Naive thymus-derived CD8-positive, alpha-beta T cell (primary cell): ENCODE results near the gene JMJD4. TPM values are rescaled to one million over a fixed set of nuclear protein-coding genes. Genes with fewer than 3 reads are reported as not detected.
A peak's percentile ranks its signal among the peaks of the same experiment; 100 is the strongest.

Experiments
- ATAC-seq, 2 donors: fragments of 150-1000 bp; cut with Tn5 transposase in 1 of 2; sonication (Bioruptor Pico), chemical (Tn5 transposase) in 1 of 2; 1 replicate in 1 of 2; 2 replicates in 1 of 2; pipeline ENCODE4 v1.10.0; 2021; ENCODE audit warnings: mild to moderate bottlenecking in 2 of 2, moderate library complexity in 2 of 2
- POLR2A ChIA-PET: fragments of 350-600 bp; sonication (Branson Sonifier 250); formaldehyde crosslinking; loops from one replicate; lab custom pipeline; 2021; ENCODE audit warnings: antibody characterized with exemption; lab: Charles Lee
- DNase-seq, 10 donors: peaks; one replicate each; pipeline versions ENCODE4 v3.0.0 to v3.0.0-alpha.2; 2020 to 2022
- H3K27ac Mint-ChIP-seq, 10 donors: one replicate each; pipeline ENCODE4 v1.8.0; 2020 to 2022; ENCODE audit warnings: mild to moderate bottlenecking in 10 of 10, mixed read lengths in 10 of 10, moderate library complexity in 4 of 10, inconsistent platforms in 1 of 10
- H3K27me3 Mint-ChIP-seq, 5 donors: one replicate each; pipeline ENCODE4 v1.8.0; 2021 to 2022; ENCODE audit warnings: mixed read lengths in 5 of 5
- H3K36me3 Mint-ChIP-seq, 3 donors: one replicate each; pipeline ENCODE4 v1.8.0; 2020 to 2022; ENCODE audit warnings: mixed read lengths in 3 of 3, mild to moderate bottlenecking in 2 of 3, inconsistent platforms in 1 of 3
- H3K4me1 Mint-ChIP-seq, 4 donors: one replicate each; pipeline ENCODE4 v1.8.0; 2021 to 2022; ENCODE audit warnings: mixed read lengths in 4 of 4
- H3K4me3 Mint-ChIP-seq, 10 donors: one replicate each; pipeline ENCODE4 v1.8.0; 2020 to 2022; ENCODE audit warnings: mild to moderate bottlenecking in 10 of 10, mixed read lengths in 10 of 10, moderate library complexity in 6 of 10, inconsistent platforms in 1 of 10
- H3K9me3 Mint-ChIP-seq, 9 donors: one replicate each; pipeline ENCODE4 v1.8.0; 2020 to 2022; ENCODE audit warnings: mixed read lengths in 9 of 9, mild to moderate bottlenecking in 3 of 9, inconsistent platforms in 1 of 9, moderate library complexity in 1 of 9
- polyA plus RNA-seq, 3 donors: library from polyadenylated mRNA; unstranded; fragments of 300-500 nt; fragmentation: Illumina TruSeq; gene quantifications; one replicate each; pipeline ENCODE4 v1.2.3, GENCODE V29; 2021
- total RNA-seq, 8 experiments: library from RNA in 2 of 8; stranded (reverse) in 2 of 8; gene quantifications; one replicate each; pipeline ENCODE4 v1.2.3 and lab custom pipeline; 2021 to 2026

The JMJD4 gene
- total and polyA plus RNA-seq, 5 experiments from 2014 or later: 27.1 to 37.9 (median 31.9) TPM

- POLR2A ChIA-PET: interaction anchor here (0.7 to 2.0 kb wide), 4 partner anchors 11 to 311 kb away, joined by 3 to 11 read pairs (median 6); no protein-coding TSS in a partner anchor
- peak overlapping the region; percentile 84 to 96 (median 90) for H3K4me3 Mint-ChIP-seq
- ATAC-seq: no peak
- H3K4me1 Mint-ChIP-seq: peaks cover 31 to 61% (median 48%) of the 10 kb centered on the region in 4 donors
- H3K36me3 Mint-ChIP-seq: peaks cover 0 to 2% (median 0%) of the 10 kb centered on the region in 3 donors
- no peaks in the 10 kb centered on the region for H3K27me3 Mint-ChIP-seq
- H3K9me3 Mint-ChIP-seq: no peaks in the 10 kb centered on the region
- DNase-seq: no peak
- H3K27ac Mint-ChIP-seq: peak overlapping the region in 8 of 10 donors; percentile 69 to 96 (median 89)
These were observed 1.2 kb downstream of the JMJD4 start for GRCh38 chr1:227733751-227734545.

- H3K27ac Mint-ChIP-seq: peak overlapping the region in 4 of 10 donors; percentile 43 to 87 (median 70)
These were observed 1.8 kb downstream of the JMJD4 start for GRCh38 chr1:227733309-227733705.

DNA sequence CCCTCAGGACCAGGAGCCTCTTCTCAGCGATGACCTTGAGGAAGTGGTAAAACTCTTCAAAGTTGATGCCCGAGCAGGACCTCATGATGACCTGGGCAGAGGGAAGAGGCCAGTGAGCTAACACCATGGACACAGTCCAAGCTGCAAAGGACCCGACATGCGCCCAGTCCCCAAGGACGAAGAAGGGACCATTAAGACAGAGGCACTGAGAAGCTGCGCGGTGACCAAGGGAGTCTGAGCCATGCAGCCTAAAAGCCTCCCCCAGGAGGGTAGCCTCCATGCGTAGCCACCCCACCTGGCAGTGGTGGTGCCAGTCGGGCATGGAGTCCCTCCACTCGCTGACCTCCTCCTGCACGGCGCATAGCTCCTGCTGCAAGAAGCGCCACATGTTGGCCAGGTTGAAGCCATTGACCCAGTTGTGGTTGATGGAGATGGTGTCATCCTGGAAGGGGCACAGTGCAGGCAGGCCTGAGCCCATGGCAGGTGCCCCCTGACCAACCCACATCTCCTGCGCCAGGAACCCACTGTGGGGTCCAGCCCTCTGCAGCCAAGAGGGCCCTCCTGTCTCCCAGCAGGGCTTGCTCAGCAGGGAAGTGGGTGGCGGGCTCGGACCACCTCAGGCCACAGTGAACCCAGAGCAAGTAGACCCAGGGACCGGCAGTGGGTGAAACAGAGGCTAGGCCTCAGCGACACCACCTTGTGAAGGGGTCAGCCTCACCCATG lies 2.4 kb downstream of the JMJD4 start:
- ATAC-seq (no peak), DNase-seq (no peak)
- no peaks in the 10 kb centered on the region for H3K27me3 Mint-ChIP-seq
- POLR2A ChIA-PET: interaction anchor here (0.7 kb wide), 1 partner anchor 22 kb away, joined by 3 read pairs; no protein-coding TSS in a partner anchor
- no peaks in the 10 kb centered on the region for H3K9me3 Mint-ChIP-seq
- no peak overlapping the region for H3K27ac Mint-ChIP-seq
- peak overlapping the region in 8 of 10 donors; percentile 18 to 91 (median 43) for H3K4me3 Mint-ChIP-seq
- peaks cover 0 to 2% (median 0%) of the 10 kb centered on the region in 3 donors for H3K36me3 Mint-ChIP-seq
- peaks cover 34 to 61% (median 57%) of the 10 kb centered on the region in 4 donors for H3K4me1 Mint-ChIP-seq

More at GRCh38 chr1:227733309-227733705, 1.8 kb downstream of the JMJD4 start:
- Mint-ChIP-seq H3K4me1 (peaks cover 32 to 61% (median 53%) of the 10 kb centered on the region in 4 donors), H3K9me3 (no peaks in the 10 kb centered on the region), H3K4me3 (peak overlapping the region; percentile 58 to 96 (median 84)), H3K36me3 (peaks cover 0 to 2% (median 0%) of the 10 kb centered on the region in 3 donors), H3K27me3 (no peaks in the 10 kb centered on the region)
- ATAC-seq: no peak
- DNase-seq: no peak
- POLR2A ChIA-PET: interaction anchor here (0.7 to 2.0 kb wide), 2 partner anchors 22 to 55 kb away, joined by 3 to 9 read pairs; no protein-coding TSS in a partner anchor

DNA sequence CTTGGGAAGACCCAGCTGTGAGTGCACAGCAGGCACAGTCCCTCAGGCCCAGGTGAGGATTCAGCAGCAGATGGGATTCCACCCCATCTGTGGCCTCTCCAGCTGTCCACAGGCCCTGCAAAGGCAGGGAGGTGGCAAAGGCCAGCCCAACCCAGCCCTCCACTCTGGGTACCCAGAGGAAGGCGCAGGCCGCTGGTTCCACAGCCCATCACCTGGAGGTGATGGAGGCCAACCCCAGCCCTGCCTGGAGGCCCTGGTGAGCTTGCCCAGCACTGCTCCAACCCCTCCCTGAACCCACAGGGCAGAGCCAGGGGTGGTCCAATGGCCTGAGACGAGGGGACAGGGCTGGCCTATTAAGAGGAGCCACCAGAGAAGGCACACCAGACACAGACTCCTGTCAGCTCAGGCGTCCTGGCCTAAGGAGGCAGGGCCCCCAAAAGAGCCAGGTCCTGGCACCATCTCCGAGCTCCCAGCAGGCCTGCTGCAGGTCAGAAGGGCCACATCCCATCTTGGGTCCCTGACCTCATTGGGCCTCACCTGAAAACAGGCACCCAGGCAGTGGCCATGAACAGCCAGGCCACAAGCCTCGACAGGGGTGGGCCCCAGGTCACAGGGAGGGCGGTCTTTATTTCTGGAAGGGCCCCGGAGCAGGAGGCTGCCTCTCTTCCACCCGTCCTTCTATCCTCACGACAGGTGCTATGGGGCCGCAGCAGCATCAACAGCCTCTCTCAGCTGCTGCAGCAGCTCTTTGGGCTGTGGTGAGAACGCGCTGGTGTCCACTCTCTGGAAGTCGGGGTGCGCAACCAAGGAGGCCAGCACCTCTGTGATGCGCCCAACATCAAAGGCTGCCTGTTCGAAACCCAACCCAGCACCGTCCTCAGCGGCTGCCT lies 3.2 kb downstream of the JMJD4 start:
- ATAC-seq: no peak
- H3K4me3 Mint-ChIP-seq: peak overlapping the region in 2 of 10 donors; percentile 48 to 91
- H3K36me3 Mint-ChIP-seq: peaks cover 0 to 2% (median 0%) of the 10 kb centered on the region in 3 donors
- no peak overlapping the region for H3K27ac Mint-ChIP-seq
- H3K9me3 Mint-ChIP-seq: no peaks in the 10 kb centered on the region
- POLR2A ChIA-PET: no interaction called here
- no peaks in the 10 kb centered on the region for H3K27me3 Mint-ChIP-seq
- DNase-seq: no peak
- H3K4me1 Mint-ChIP-seq: peaks cover 28 to 57% (median 50%) of the 10 kb centered on the region in 4 donors

DNA sequence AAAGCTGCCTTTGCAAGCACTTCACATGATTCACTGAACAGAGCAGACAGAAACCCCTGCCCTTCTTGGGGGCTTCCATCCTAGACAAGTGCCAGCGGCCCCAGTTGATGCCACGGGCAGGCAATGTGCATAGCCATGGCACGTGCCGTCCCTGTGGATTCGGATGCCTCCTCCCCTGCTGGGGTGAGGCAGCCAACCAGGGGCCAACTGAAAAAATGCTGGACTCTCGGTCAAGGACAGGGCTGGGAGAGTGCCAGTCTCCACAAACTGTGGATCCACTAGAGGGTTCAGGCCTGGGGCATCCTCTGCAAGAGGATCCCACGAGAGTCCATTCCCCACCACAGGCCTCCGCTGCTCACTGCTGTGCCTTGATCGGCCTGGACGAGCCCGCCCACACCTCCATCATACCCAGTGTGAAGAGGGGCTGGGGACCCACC lies 3.8 kb downstream of the JMJD4 start:
- Mint-ChIP-seq H3K4me1 (peaks cover 24 to 53% (median 47%) of the 10 kb centered on the region in 4 donors), H3K4me3 (no peak overlapping the region), H3K36me3 (peaks cover 0 to 2% (median 0%) of the 10 kb centered on the region in 3 donors), H3K27me3 (peaks cover 0 to 4% (median 0%) of the 10 kb centered on the region in 5 donors), H3K9me3 (no peaks in the 10 kb centered on the region), H3K27ac (peak overlapping the region in 2 of 10 donors; percentile 27 to 43)
- POLR2A ChIA-PET: no interaction called here
- no peak for ATAC-seq
- DNase-seq: no peak

- DNase-seq (no peak), ATAC-seq (no peak)
- H3K4me1 Mint-ChIP-seq: peaks cover 19 to 47% (median 42%) of the 10 kb centered on the region in 4 donors
- H3K36me3 Mint-ChIP-seq: peaks cover 0 to 2% (median 0%) of the 10 kb centered on the region in 3 donors
- no peaks in the 10 kb centered on the region for H3K9me3 Mint-ChIP-seq
- peak overlapping the region in 8 of 10 donors; percentile 8 to 85 (median 54) for H3K27ac Mint-ChIP-seq
- H3K4me3 Mint-ChIP-seq: peak overlapping the region in 7 of 10 donors; percentile 34 to 87 (median 67)
- POLR2A ChIA-PET: interaction anchor here (0.7 kb wide), 1 partner anchor 1036 kb away, joined by 3 read pairs; no protein-coding TSS in a partner anchor
- peaks cover 0 to 4% (median 0%) of the 10 kb centered on the region in 5 donors for H3K27me3 Mint-ChIP-seq
These were observed 4.4 kb downstream of the JMJD4 start for GRCh38 chr1:227730630-227731151.

GRCh38 chr1:227729881-227730629 lies 5.0 kb downstream of the JMJD4 start:
- Mint-ChIP-seq H3K9me3 (no peaks in the 10 kb centered on the region), H3K27ac (peak overlapping the region; percentile 8 to 87 (median 74)), H3K36me3 (peaks cover 0 to 2% (median 0%) of the 10 kb centered on the region in 3 donors), H3K27me3 (peaks cover 0 to 4% (median 0%) of the 10 kb centered on the region in 5 donors), H3K4me1 (peaks cover 17 to 46% (median 39%) of the 10 kb centered on the region in 4 donors), H3K4me3 (peak overlapping the region; percentile 8 to 87 (median 63))
- peak in 4 of 10 donors; percentile 17 to 34 (median 25) for DNase-seq
- POLR2A ChIA-PET: interaction anchor here (0.7 kb wide), 1 partner anchor 1037 kb away, joined by 3 read pairs; no protein-coding TSS in a partner anchor
- ATAC-seq: peak in 1 of 2 donors; percentile 25

DNA sequence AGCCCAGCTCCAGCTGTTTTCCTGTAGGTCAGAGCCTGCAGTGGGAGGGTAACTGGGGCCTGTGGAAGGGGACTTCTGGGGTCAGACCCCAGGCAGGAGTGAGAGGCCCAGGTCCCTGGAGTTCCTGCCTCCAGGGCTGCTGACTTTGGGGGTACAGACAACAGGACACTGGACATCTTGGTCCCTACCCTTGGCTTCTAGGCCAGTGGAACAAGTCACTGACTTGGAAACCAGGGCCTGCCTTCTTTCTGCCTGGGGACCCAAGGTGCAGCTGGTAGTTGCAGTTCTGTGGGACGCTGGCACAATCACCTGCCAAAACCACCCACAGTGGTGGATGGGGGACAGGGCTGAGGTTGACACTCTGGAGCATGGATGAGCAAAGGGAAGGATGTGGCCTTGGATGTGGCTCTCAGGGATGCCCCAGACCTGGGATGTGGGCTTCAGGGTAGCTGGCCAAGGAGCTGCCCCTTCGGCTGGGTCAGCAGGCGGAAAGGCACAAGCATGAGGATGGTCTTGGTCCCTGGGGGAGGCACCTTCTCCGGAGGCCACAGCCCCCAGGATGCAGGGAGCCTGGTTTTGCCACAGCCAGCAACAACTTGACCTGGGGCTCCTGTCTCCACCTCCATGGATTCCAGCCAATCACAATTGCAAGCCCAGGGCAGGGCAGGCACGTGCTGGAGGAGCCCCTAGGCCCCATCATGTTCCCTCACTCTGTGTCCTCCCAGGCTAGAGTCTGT lies 5.8 kb downstream of the JMJD4 start:
- peaks cover 0 to 3% (median 0%) of the 10 kb centered on the region in 9 donors for H3K9me3 Mint-ChIP-seq
- peaks cover 0 to 2% (median 0%) of the 10 kb centered on the region in 3 donors for H3K36me3 Mint-ChIP-seq
- H3K4me1 Mint-ChIP-seq: peaks cover 14 to 42% (median 37%) of the 10 kb centered on the region in 4 donors
- peak overlapping the region in 9 of 10 donors; percentile 49 to 89 (median 80) for H3K27ac Mint-ChIP-seq
- H3K4me3 Mint-ChIP-seq: peak overlapping the region; percentile 75 to 90 (median 86)
- DNase-seq (no peak), ATAC-seq (peak in 1 of 2 donors; percentile 24)
- H3K27me3 Mint-ChIP-seq: peaks cover 0 to 4% (median 0%) of the 10 kb centered on the region in 5 donors
- POLR2A ChIA-PET: no interaction called here

DNA sequence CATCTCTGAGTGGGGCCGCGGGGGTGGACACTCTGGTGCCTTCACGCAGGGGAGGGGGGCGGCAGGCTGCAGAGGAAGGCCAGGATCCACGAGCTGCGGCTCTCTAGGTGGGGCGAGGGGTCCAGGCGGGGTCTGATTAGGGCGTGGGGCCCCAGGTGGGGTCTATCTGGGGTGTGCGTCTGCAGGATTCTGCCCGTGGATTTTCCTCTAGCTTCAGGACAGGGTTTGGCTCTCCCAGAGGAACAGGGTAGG lies 6.3 kb downstream of the JMJD4 start:
- Mint-ChIP-seq H3K36me3 (peaks cover 0 to 2% (median 0%) of the 10 kb centered on the region in 3 donors), H3K27ac (peak overlapping the region in 9 of 10 donors; percentile 62 to 89 (median 80)), H3K9me3 (peaks cover 0 to 8% (median 3%) of the 10 kb centered on the region in 9 donors), H3K27me3 (peaks cover 0 to 4% (median 0%) of the 10 kb centered on the region in 5 donors), H3K4me3 (peak overlapping the region; percentile 75 to 90 (median 86)), H3K4me1 (peaks cover 13 to 37% (median 34%) of the 10 kb centered on the region in 4 donors)
- POLR2A ChIA-PET: no interaction called here
- DNase-seq: no peak
- ATAC-seq: peak; percentile 26 to 27
